ENCODE measurements around the gene VPS26C. TPM values are rescaled to one million over a fixed set of nuclear protein-coding genes. Genes with fewer than 3 reads are reported as not detected.

The VPS26C gene
- total RNA-seq, 1 experiment from 2014 or later: 42.1 TPM

GRCh38 chr21:37257511-37257966 lies 9.6 kb downstream of the VPS26C start:
- Histone ChIP-seq H3K36me3 (ENCODE audit: control insufficient read depth in 1 of 2, insufficient read depth in 2 of 2, low read length in 2 of 2) (peaks cover 0 to 3% of the 10 kb centered on the region in 2 experiments; a peak in 1 of 4 replicates), H3K9me3 (ENCODE audit: control insufficient read depth in 1 of 2, insufficient read depth in 1 of 2, low read depth in 1 of 2, low read length in 2 of 2) (no peaks in the 10 kb centered on the region), H3K4me1 (ENCODE audit: control insufficient read depth in 1 of 2, insufficient read depth in 2 of 2, low read length in 2 of 2) (no peaks in the 10 kb centered on the region), H3K4me3 (replicated peaks in 1 of 2; ENCODE audit: low read depth in 1 of 2, low read length in 2 of 2) (no peak overlapping the region), H3K27ac (ENCODE audit: low read depth, low read length) (no peak overlapping the region), H4K20me1 (ENCODE audit: insufficient read depth) (no peaks in the 10 kb centered on the region), H2AFZ (ENCODE audit: low read depth, low read length, poor library complexity, severe bottlenecking) (no peak overlapping the region), H3K9ac (ENCODE audit: low read length) (no peak overlapping the region), H3K27me3 (ENCODE audit: insufficient read depth, low read length) (no peaks in the 10 kb centered on the region), H3K79me2 (ENCODE audit: insufficient read depth, low read length) (peaks cover 70% of the 10 kb centered on the region), H3K4me2 (ENCODE audit: low read length) (no peak overlapping the region), H3K9me2 (ENCODE audit: insufficient read depth) (no peaks in the 10 kb centered on the region)
- TF ChIP-seq RAD21 (IDR thresholded peaks at IDR 0.05; ENCODE audit: low read depth) (no peak), EZH2 (IDR thresholded peaks at IDR 0.05) (no peak), EZH2phosphoT487 (IDR thresholded peaks at IDR 0.05; ENCODE audit: borderline replicate concordance) (no peak), ELF1 (IDR thresholded peaks at IDR 0.05; ENCODE audit: borderline replicate concordance, low read depth) (no peak), CEBPB (IDR thresholded peaks at IDR 0.05; ENCODE audit: low read depth) (no peak), POLR2A (IDR thresholded peaks at IDR 0.05; ENCODE audit: borderline replicate concordance, extremely low read depth, insufficient read depth, insufficient read length) (no peak), ATF3 (IDR thresholded peaks at IDR 0.05) (no peak), EGR1 (IDR thresholded peaks at IDR 0.05; ENCODE audit: low read depth) (no peak), YY1 (IDR thresholded peaks at IDR 0.05; ENCODE audit: extremely low read depth, insufficient replicate concordance, low read depth, low read length) (no peak), REST (IDR thresholded peaks at IDR 0.05; ENCODE audit: low read depth) (no peak)
- POLR2A ChIA-PET: no interaction called here
- ATAC-seq (no peak), DNase-seq (ENCODE audit: low read depth, low spot score) (no peak)
- no TSS peak for BruUV-seq (replicated peaks)
- CTCF ChIA-PET: no interaction called here
- RAD21 ChIA-PET (ENCODE audit: low non-redundant PET in 1 of 2, low total read pairs in 2 of 2, uncharacterized antibody in 2 of 2, unreplicated experiment in 2 of 2): no interaction called here
- intact Hi-C loops (cut with micrococcal nuclease): no loop called here
